HCT116 (cell line): ENCODE results near the gene CDK5RAP2.

Experiments used
- CBX3 ChIP-seq: IDR thresholded peaks from 2 replicates; pipeline ENCODE4 v1.6.1; 2012; ENCODE audit warnings: low read depth
- CTCF ChIP-seq, 3 experiments: fragments of 200-600 bp in 1 of 3; sonication (generic) in 1 of 3; IDR thresholded peaks in 2 of 3; conservative IDR thresholded peaks in 1 of 3; 2 replicates each; pipeline ENCODE4 v1.5.1; 2012 to 2017; ENCODE audit warnings: low read depth in 2 of 3, low read length in 2 of 3, antibody characterized with exemption in 1 of 3, borderline replicate concordance in 1 of 3, control low read depth in 1 of 3, mild to moderate bottlenecking in 1 of 3, mixed read lengths in 1 of 3, mixed run types in 1 of 3, moderate library complexity in 1 of 3; ENCODE audit not compliant: insufficient read depth in 1 of 3
- EZH2phosphoT487 ChIP-seq: fragments of 200-600 bp; IDR thresholded peaks from 2 replicates; pipeline ENCODE4 v1.6.1; 2018; ENCODE audit warnings: antibody characterized with exemption, borderline replicate concordance
- JUND ChIP-seq: IDR thresholded peaks from 2 replicates; pipeline ENCODE4 v1.6.1; 2012
- POLR2A ChIP-seq: IDR thresholded peaks from 2 replicates; pipeline ENCODE4 v1.7.0; 2011; ENCODE audit warnings: borderline replicate concordance; ENCODE audit not compliant: insufficient read depth, insufficient read length; ENCODE audit errors: extremely low read depth
- POLR2AphosphoS5 ChIP-seq: IDR thresholded peaks from 2 replicates; pipeline ENCODE4 v1.6.1; 2011; ENCODE audit warnings: mild to moderate bottlenecking, low read depth, low read length, moderate library complexity
- SIN3A ChIP-seq: IDR thresholded peaks from 2 replicates; pipeline ENCODE4 v1.6.1; 2012; ENCODE audit warnings: low read depth
- ZFX ChIP-seq: fragments of 450-650 bp; IDR thresholded peaks from 2 replicates; pipeline ENCODE4 v1.6.1; 2017

GRCh38 chr9:120376101-120376500 is 203.9 kb downstream of the CDK5RAP2 start:
- TF ChIP-seq POLR2A: no peak
- TF ChIP-seq JUND: no peak
- TF ChIP-seq EZH2phosphoT487: no peak
- no peak for TF ChIP-seq ZFX
- no peak for TF ChIP-seq CTCF (IDR thresholded peaks at IDR 0.05 in 2 of 3, conservative IDR thresholded peaks at IDR 0.05 in 1 of 3; ENCODE audit: borderline replicate concordance in 1 of 3, insufficient read depth in 1 of 3, low read depth in 2 of 3, low read length in 2 of 3)
- no peak for TF ChIP-seq POLR2AphosphoS5
- TF ChIP-seq SIN3A: no peak
- no peak for TF ChIP-seq CBX3
